A549 (cell line): Measurements from ENCODE around the gene PIGU.

Source experiments
- CBX8 ChIP-seq: fragments of 200-600 bp; sonication (generic); IDR thresholded peaks from 2 replicates; pipeline ENCODE4 v1.6.1; 2016
- CEBPB ChIP-seq, 2 experiments: fragments of >200 bp in 1 of 2; sonication (Bioruptor Twin) in 1 of 2; formaldehyde crosslinking in 1 of 2; IDR thresholded peaks; 2 replicates each; pipeline ENCODE4 v1.6.1; 2012 to 2016
- CTCF ChIP-seq: fragments of >200 bp; sonication (Bioruptor Twin); formaldehyde crosslinking; IDR thresholded peaks from 3 replicates; pipeline ENCODE4 v1.5.1; 2016
- EP300 ChIP-seq, 2 experiments: fragments of >200 bp; sonication (Bioruptor Twin); formaldehyde crosslinking; IDR thresholded peaks; 2 replicates in 1 of 2; 3 replicates in 1 of 2; pipeline ENCODE4 v1.6.1; 2016 to 2017
- FOSL2 ChIP-seq, 2 experiments: fragments of 450-650 bp in 1 of 2; fragments of >200 bp in 1 of 2; sonication (Bioruptor Twin) in 1 of 2; formaldehyde crosslinking; IDR thresholded peaks; 2 replicates each; pipeline versions ENCODE4 v1.5.0 to v1.6.1; 2016 to 2020; ENCODE audit warnings: mild to moderate bottlenecking in 1 of 2, moderate library complexity in 1 of 2
- KDM1A ChIP-seq: fragments of 200-600 bp; sonication (generic); IDR thresholded peaks from 2 replicates; pipeline ENCODE4 v1.6.1; 2016; ENCODE audit warnings: low read depth, mild to moderate bottlenecking
- NR3C1 ChIP-seq: fragments of >200 bp; sonication (Bioruptor Twin); formaldehyde crosslinking; IDR thresholded peaks from 3 replicates; pipeline ENCODE4 v1.6.1; 2017
- POLR2A ChIP-seq: IDR thresholded peaks from 2 replicates; pipeline ENCODE4 v1.6.1; 2012; ENCODE audit warnings: mild to moderate bottlenecking, low read length
- RAD21 ChIP-seq, 2 experiments: fragments of >200 bp in 1 of 2; sonication (Bioruptor Twin) in 1 of 2; formaldehyde crosslinking in 1 of 2; IDR thresholded peaks in 1 of 2; conservative IDR thresholded peaks in 1 of 2; 2 replicates in 1 of 2; 3 replicates in 1 of 2; pipeline ENCODE4 v1.6.1; 2012 to 2018; ENCODE audit warnings: inconsistent platforms in 1 of 2
- RARB ChIP-seq: fragments of 250-450 bp; sonication (Bioruptor Pico); IDR thresholded peaks from 2 replicates; pipeline ENCODE4 v1.8.0; 2021; ENCODE audit warnings: mild to moderate bottlenecking, moderate library complexity
- RCOR1 ChIP-seq: fragments of 150-350 bp; IDR thresholded peaks from 2 replicates; pipeline ENCODE4 v1.6.1; 2014; ENCODE audit warnings: antibody characterized with exemption, low read length, low read depth
- TF ChIP-seq, protein P1 (sequence below): IDR thresholded peaks from 2 replicates; pipeline ENCODE4 v1.6.1; 2012
- TF ChIP-seq, protein P2 (sequence below): fragments of 450-650 bp; IDR thresholded peaks from 2 replicates; pipeline ENCODE4 v1.6.1; 2014; ENCODE audit warnings: antibody characterized with exemption

GRCh38 chr20:34543463-34544056, 133.3 kb downstream of the PIGU start:
- no peak for TF ChIP-seq CTCF
- TF ChIP-seq RAD21 (conservative IDR thresholded peaks at IDR 0.05 in 1 of 2, IDR thresholded peaks at IDR 0.05 in 1 of 2): no peak
- TF ChIP-seq NR3C1: no peak
- no peak for TF ChIP-seq POLR2A
- TF ChIP-seq, protein P1, sequence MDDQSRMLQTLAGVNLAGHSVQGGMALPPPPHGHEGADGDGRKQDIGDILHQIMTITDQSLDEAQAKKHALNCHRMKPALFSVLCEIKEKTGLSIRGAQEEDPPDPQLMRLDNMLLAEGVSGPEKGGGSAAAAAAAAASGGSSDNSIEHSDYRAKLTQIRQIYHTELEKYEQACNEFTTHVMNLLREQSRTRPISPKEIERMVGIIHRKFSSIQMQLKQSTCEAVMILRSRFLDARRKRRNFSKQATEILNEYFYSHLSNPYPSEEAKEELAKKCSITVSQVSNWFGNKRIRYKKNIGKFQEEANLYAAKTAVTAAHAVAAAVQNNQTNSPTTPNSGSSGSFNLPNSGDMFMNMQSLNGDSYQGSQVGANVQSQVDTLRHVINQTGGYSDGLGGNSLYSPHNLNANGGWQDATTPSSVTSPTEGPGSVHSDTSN: no peak
- no peak for TF ChIP-seq EP300 (IDR thresholded peaks at IDR 0.05)
- TF ChIP-seq CEBPB (IDR thresholded peaks at IDR 0.05): no peak
- TF ChIP-seq CBX8: no peak
- TF ChIP-seq KDM1A: no peak
- TF ChIP-seq, protein P2, sequence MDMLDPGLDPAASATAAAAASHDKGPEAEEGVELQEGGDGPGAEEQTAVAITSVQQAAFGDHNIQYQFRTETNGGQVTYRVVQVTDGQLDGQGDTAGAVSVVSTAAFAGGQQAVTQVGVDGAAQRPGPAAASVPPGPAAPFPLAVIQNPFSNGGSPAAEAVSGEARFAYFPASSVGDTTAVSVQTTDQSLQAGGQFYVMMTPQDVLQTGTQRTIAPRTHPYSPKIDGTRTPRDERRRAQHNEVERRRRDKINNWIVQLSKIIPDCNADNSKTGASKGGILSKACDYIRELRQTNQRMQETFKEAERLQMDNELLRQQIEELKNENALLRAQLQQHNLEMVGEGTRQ: no peak
- no peak for TF ChIP-seq RCOR1
- no peak for TF ChIP-seq FOSL2 (IDR thresholded peaks at IDR 0.05)
- TF ChIP-seq FOSL2 (CRISPR knock-in tag; IDR thresholded peaks at IDR 0.05): no peak
- no peak for TF ChIP-seq RARB (CRISPR knock-in tag)
